A549 (cell line): ENCODE measurements around the gene CLRN1. TPM values are rescaled to one million over a fixed set of nuclear protein-coding genes. Genes with fewer than 3 reads are reported as not detected.

Experiments
- ATAC-seq, 2 experiments: fragments of 200-7000 bp in 1 of 2; fragments of >200 bp in 1 of 2; cut with Nextera tagmentation in 1 of 2; cut with Tn5 transposase in 1 of 2; 3 replicates each; pipeline versions ENCODE4 v1.8.0 to v1.9.1; 2018 to 2020; ENCODE audit warnings: mild to moderate bottlenecking in 1 of 2, moderate library complexity in 1 of 2
- CTCF ChIA-PET: fragments of 300-600 bp; sonication (Branson Sonifier 250); formaldehyde crosslinking; extraction: SDS; loops from one replicate; lab custom pipeline; 2021; ENCODE audit warnings: antibody characterized with exemption, inconsistent platforms; lab: Yijun Ruan, JAX
- POLR2A ChIA-PET: fragments of 350-600 bp; formaldehyde crosslinking; extraction: SDS; loops from one replicate; lab custom pipeline; 2021; ENCODE audit warnings: antibody characterized with exemption, inconsistent platforms; lab: Yijun Ruan, JAX
- DNase-seq, 2 experiments: peaks; one replicate each; pipeline versions ENCODE4 v3.0.0 to v3.0.0-alpha.2; 2011 to 2016; ENCODE audit warnings: low read depth in 1 of 2, low spot score in 1 of 2
- FAIRE-seq: peaks from 2 replicates; lab custom pipeline; 2011; peaks lifted over from hg19 to GRCh38; lab: Jason Lieb, UNC
- H3K27ac ChIP-seq, 2 experiments: fragments of >200 bp; sonication (Bioruptor Twin); formaldehyde crosslinking; 3 replicates each; pipeline ENCODE4 v1.5.1; 2016 to 2017
- H3K4me1 ChIP-seq: fragments of >200 bp; sonication (Bioruptor Twin); formaldehyde crosslinking; 3 replicates; pipeline ENCODE4 v1.6.1; 2016
- H3K4me2 ChIP-seq: fragments of >200 bp; sonication (Bioruptor Twin); formaldehyde crosslinking; 3 replicates; pipeline ENCODE4 v1.6.1; 2016
- H3K4me3 ChIP-seq: fragments of >200 bp; sonication (Bioruptor Twin); formaldehyde crosslinking; 3 replicates; pipeline ENCODE4 v1.5.1; 2016
- H3K9me3 ChIP-seq: fragments of >200 bp; sonication (Bioruptor Twin); formaldehyde crosslinking; 3 replicates; pipeline ENCODE4 v1.6.1; 2016
- CHD2 ChIP-seq: fragments of 150-350 bp; IDR thresholded peaks from 2 replicates; pipeline ENCODE4 v1.6.1; 2014; ENCODE audit warnings: low read length; ENCODE audit not compliant: partially characterized antibody
- CHD4 ChIP-seq: fragments of 200-600 bp; sonication (generic); IDR thresholded peaks from 2 replicates; pipeline ENCODE4 v1.6.1; 2016; ENCODE audit warnings: antibody characterized with exemption, mild to moderate bottlenecking, borderline replicate concordance
- EHF ChIP-seq: fragments of 250-450 bp; sonication (Bioruptor Pico); IDR thresholded peaks from 2 replicates; pipeline ENCODE4 v1.5.0; 2020; ENCODE audit warnings: mild to moderate bottlenecking
- EHMT2 ChIP-seq: fragments of 200-600 bp; sonication (generic); IDR thresholded peaks from 2 replicates; pipeline ENCODE4 v1.6.1; 2016; ENCODE audit warnings: antibody characterized with exemption, low read depth, mild to moderate bottlenecking, moderate library complexity
- EP300 ChIP-seq, 2 experiments: fragments of >200 bp; sonication (Bioruptor Twin); formaldehyde crosslinking; IDR thresholded peaks; 2 replicates in 1 of 2; 3 replicates in 1 of 2; pipeline ENCODE4 v1.6.1; 2016 to 2017
- ESRRA ChIP-seq: fragments of 150-350 bp; IDR thresholded peaks from 2 replicates; pipeline ENCODE4 v1.6.1; 2014; ENCODE audit warnings: mild to moderate bottlenecking, low read length, borderline replicate concordance
- FOSB ChIP-seq: fragments of 250-450 bp; sonication (Bioruptor Pico); IDR thresholded peaks from 2 replicates; pipeline ENCODE4 v1.5.0; 2020; ENCODE audit warnings: mild to moderate bottlenecking, moderate library complexity
- FOXS1 ChIP-seq: fragments of 250-450 bp; sonication (Bioruptor Pico); IDR thresholded peaks from 2 replicates; pipeline ENCODE4 v1.5.0; 2020; ENCODE audit warnings: mild to moderate bottlenecking, moderate library complexity
- GATA3 ChIP-seq: IDR thresholded peaks from 2 replicates; pipeline ENCODE4 v1.6.1; 2012; ENCODE audit warnings: borderline replicate concordance
- HDAC2 ChIP-seq: fragments of 200-600 bp; sonication (generic); IDR thresholded peaks from 2 replicates; pipeline ENCODE4 v1.6.1; 2016
- HEYL ChIP-seq: fragments of 250-450 bp; sonication (Bioruptor Pico); IDR thresholded peaks from 2 replicates; pipeline ENCODE4 v1.8.0; 2021; ENCODE audit warnings: mild to moderate bottlenecking, moderate library complexity
- HOXA7 ChIP-seq: fragments of 250-450 bp; sonication (Bioruptor Pico); IDR thresholded peaks from 2 replicates; pipeline ENCODE4 v1.5.0; 2020; ENCODE audit warnings: mild to moderate bottlenecking, moderate library complexity
- HOXB13 ChIP-seq: fragments of 250-450 bp; sonication (Bioruptor Pico); IDR thresholded peaks from 2 replicates; pipeline ENCODE4 v1.5.0; 2020; ENCODE audit warnings: low read depth, mild to moderate bottlenecking, moderate library complexity
- JUN ChIP-seq, 2 experiments: fragments of >200 bp; sonication (Bioruptor Twin); formaldehyde crosslinking; IDR thresholded peaks; 2 replicates in 1 of 2; 3 replicates in 1 of 2; pipeline ENCODE4 v1.6.1; 2016 to 2017
- JUNB ChIP-seq: fragments of >200 bp; sonication (Bioruptor Twin); formaldehyde crosslinking; IDR thresholded peaks from 2 replicates; pipeline ENCODE4 v1.6.1; 2016
- KDM1A ChIP-seq: fragments of 200-600 bp; sonication (generic); IDR thresholded peaks from 2 replicates; pipeline ENCODE4 v1.6.1; 2016; ENCODE audit warnings: low read depth, mild to moderate bottlenecking
- MAFK ChIP-seq: fragments of 450-650 bp; IDR thresholded peaks from 2 replicates; pipeline ENCODE4 v1.6.1; 2014; ENCODE audit not compliant: partially characterized antibody
- MAZ ChIP-seq: fragments of 150-350 bp; IDR thresholded peaks from 2 replicates; pipeline ENCODE4 v1.6.1; 2014; ENCODE audit warnings: antibody characterized with exemption, low read depth, low read length, borderline replicate concordance
- NPAS2 ChIP-seq: fragments of 250-450 bp; sonication (Bioruptor Pico); IDR thresholded peaks from 2 replicates; pipeline ENCODE4 v1.8.0; 2022; ENCODE audit warnings: mild to moderate bottlenecking, moderate library complexity, borderline replicate concordance
- PHF8 ChIP-seq: fragments of 200-600 bp; sonication (generic); IDR thresholded peaks from 2 replicates; pipeline ENCODE4 v1.6.1; 2016; ENCODE audit warnings: low read depth, mild to moderate bottlenecking, antibody characterized with exemption, moderate library complexity, borderline replicate concordance
- POLR2A ChIP-seq: IDR thresholded peaks from 2 replicates; pipeline ENCODE4 v1.6.1; 2012; ENCODE audit warnings: mild to moderate bottlenecking, low read length
- POLR2AphosphoS2 ChIP-seq: conservative IDR thresholded peaks from 2 replicates; pipeline ENCODE4 v1.6.1; 2012; ENCODE audit warnings: low read length, improper control_type of control experiment, inconsistent platforms
- RAD21 ChIP-seq, 2 experiments: fragments of >200 bp in 1 of 2; sonication (Bioruptor Twin) in 1 of 2; formaldehyde crosslinking in 1 of 2; IDR thresholded peaks in 1 of 2; conservative IDR thresholded peaks in 1 of 2; 2 replicates in 1 of 2; 3 replicates in 1 of 2; pipeline ENCODE4 v1.6.1; 2012 to 2018; ENCODE audit warnings: inconsistent platforms in 1 of 2
- SMC3 ChIP-seq: fragments of >200 bp; sonication (Bioruptor Twin); formaldehyde crosslinking; IDR thresholded peaks from 3 replicates; pipeline ENCODE4 v1.6.1; 2018; ENCODE audit warnings: inconsistent platforms
- SREBF2 ChIP-seq: fragments of 450-650 bp; IDR thresholded peaks from 2 replicates; pipeline ENCODE4 v1.6.1; 2014; ENCODE audit warnings: mild to moderate bottlenecking, moderate library complexity
- TFCP2L1 ChIP-seq: fragments of 250-450 bp; sonication (Bioruptor Pico); IDR thresholded peaks from 2 replicates; pipeline ENCODE4 v1.5.0; 2021; ENCODE audit warnings: mild to moderate bottlenecking
- ZNF302 ChIP-seq: fragments of 250-450 bp; sonication (Bioruptor Pico); IDR thresholded peaks from 2 replicates; pipeline ENCODE4 v1.9.0; 2021; ENCODE audit warnings: inconsistent platforms, mild to moderate bottlenecking, moderate library complexity
- ZSCAN20 ChIP-seq: fragments of 250-450 bp; sonication (Bioruptor Pico); IDR thresholded peaks from 2 replicates; pipeline ENCODE4 v1.8.0; 2022; ENCODE audit warnings: mild to moderate bottlenecking, moderate library complexity
- WGBS: methylation state at CpG from one replicate; pipeline ENCODE4 v1.1.6; 2017; ENCODE audit errors: missing lambda C conversion rate; 5-methylcytosine and 5-hydroxymethylcytosine counted together
- polyA plus RNA-seq, 4 experiments: library from polyadenylated mRNA; depleted of rRNA in 3 of 4; stranded (reverse); fragments of >200 nt; fragmentation: RNase III in 1 of 4; extraction: RNeasy Plus Mini Kit Qiagen cat#74134 plus additional on column Dnase treatment in 1 of 4; gene quantifications; 2 replicates in 3 of 4; 3 replicates in 1 of 4; pipeline ENCODE4 v1.2.3, GENCODE V29; 2011 to 2017
- TF ChIP-seq, protein P1 (sequence below): fragments of >200 bp; sonication (Bioruptor Twin); formaldehyde crosslinking; IDR thresholded peaks from 3 replicates; pipeline ENCODE4 v1.5.1; 2016
- TF ChIP-seq, protein P2 (sequence below): fragments of 200-600 bp; sonication (generic); IDR thresholded peaks from 2 replicates; pipeline ENCODE4 v1.6.1; 2016; ENCODE audit warnings: antibody characterized with exemption, mild to moderate bottlenecking, moderate library complexity
- TF ChIP-seq, protein P3 (sequence below): IDR thresholded peaks from 2 replicates; pipeline ENCODE4 v1.6.1; 2012
- TF ChIP-seq, protein P4 (sequence below): fragments of 250-450 bp; sonication (Bioruptor Pico); IDR thresholded peaks from 2 replicates; pipeline ENCODE4 v1.5.0; 2020; ENCODE audit warnings: low read depth, mild to moderate bottlenecking, moderate library complexity
- TF ChIP-seq, protein P5 (sequence below): fragments of 150-350 bp; IDR thresholded peaks from 2 replicates; pipeline ENCODE4 v1.6.1; 2014; ENCODE audit warnings: low read depth, mild to moderate bottlenecking, low read length

CLRN1 gene
- polyA plus RNA-seq, 2 of the 4 experiments (the other 2 are of a cell fraction), result not detected

DNA sequence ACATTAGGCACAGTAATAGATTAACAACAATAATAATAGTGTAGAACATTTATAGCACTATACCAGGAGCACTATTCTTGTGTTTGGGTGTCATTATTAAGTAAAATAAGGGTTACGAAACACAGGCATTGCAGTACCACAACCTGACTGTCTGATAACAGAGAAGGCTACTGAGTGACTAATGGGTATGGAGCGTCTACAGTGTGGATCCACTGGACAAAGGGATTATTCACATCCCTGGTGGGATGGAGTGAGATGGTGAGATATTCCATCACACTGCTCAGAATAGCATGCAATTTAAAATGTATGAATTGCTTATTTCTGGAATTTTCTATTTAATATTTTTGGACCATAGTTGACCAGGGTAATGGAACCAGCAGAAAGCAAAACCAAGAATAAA lies 85.5 kb downstream of the CLRN1 start:
- no peak overlapping the region for H3K4me3 ChIP-seq
- no peaks in the 10 kb centered on the region for H3K4me1 ChIP-seq
- FAIRE-seq, result no peak
- no peak for DNase-seq
- no peak overlapping the region for H3K27ac ChIP-seq
- ChIA-PET CTCF (interaction anchor here (1.0 kb wide), 1 partner anchor 166 kb away, joined by 3 read pairs; no protein-coding TSS in a partner anchor), POLR2A (no interaction called here)
- no peak overlapping the region for H3K4me2 ChIP-seq
- WGBS, result 67% methylated on average over 2 of the region's 2 CpGs
- TF ChIP-seq, protein P1, sequence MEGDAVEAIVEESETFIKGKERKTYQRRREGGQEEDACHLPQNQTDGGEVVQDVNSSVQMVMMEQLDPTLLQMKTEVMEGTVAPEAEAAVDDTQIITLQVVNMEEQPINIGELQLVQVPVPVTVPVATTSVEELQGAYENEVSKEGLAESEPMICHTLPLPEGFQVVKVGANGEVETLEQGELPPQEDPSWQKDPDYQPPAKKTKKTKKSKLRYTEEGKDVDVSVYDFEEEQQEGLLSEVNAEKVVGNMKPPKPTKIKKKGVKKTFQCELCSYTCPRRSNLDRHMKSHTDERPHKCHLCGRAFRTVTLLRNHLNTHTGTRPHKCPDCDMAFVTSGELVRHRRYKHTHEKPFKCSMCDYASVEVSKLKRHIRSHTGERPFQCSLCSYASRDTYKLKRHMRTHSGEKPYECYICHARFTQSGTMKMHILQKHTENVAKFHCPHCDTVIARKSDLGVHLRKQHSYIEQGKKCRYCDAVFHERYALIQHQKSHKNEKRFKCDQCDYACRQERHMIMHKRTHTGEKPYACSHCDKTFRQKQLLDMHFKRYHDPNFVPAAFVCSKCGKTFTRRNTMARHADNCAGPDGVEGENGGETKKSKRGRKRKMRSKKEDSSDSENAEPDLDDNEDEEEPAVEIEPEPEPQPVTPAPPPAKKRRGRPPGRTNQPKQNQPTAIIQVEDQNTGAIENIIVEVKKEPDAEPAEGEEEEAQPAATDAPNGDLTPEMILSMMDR, result no peak
- TF ChIP-seq ZNF302 (no peak), SMC3 (no peak), EP300 (IDR thresholded peaks at IDR 0.05) (no peak), MAFK (no peak), HDAC2 (no peak), ESRRA (no peak), FOSB (CRISPR knock-in tag) (no peak), NPAS2 (CRISPR knock-in tag) (no peak), KDM1A (no peak), SREBF2 (no peak), HEYL (no peak), EHF (CRISPR knock-in tag) (no peak), ZSCAN20 (CRISPR knock-in tag) (no peak), MAZ (no peak), JUNB (no peak), CHD4 (no peak)
- TF ChIP-seq, protein P2, sequence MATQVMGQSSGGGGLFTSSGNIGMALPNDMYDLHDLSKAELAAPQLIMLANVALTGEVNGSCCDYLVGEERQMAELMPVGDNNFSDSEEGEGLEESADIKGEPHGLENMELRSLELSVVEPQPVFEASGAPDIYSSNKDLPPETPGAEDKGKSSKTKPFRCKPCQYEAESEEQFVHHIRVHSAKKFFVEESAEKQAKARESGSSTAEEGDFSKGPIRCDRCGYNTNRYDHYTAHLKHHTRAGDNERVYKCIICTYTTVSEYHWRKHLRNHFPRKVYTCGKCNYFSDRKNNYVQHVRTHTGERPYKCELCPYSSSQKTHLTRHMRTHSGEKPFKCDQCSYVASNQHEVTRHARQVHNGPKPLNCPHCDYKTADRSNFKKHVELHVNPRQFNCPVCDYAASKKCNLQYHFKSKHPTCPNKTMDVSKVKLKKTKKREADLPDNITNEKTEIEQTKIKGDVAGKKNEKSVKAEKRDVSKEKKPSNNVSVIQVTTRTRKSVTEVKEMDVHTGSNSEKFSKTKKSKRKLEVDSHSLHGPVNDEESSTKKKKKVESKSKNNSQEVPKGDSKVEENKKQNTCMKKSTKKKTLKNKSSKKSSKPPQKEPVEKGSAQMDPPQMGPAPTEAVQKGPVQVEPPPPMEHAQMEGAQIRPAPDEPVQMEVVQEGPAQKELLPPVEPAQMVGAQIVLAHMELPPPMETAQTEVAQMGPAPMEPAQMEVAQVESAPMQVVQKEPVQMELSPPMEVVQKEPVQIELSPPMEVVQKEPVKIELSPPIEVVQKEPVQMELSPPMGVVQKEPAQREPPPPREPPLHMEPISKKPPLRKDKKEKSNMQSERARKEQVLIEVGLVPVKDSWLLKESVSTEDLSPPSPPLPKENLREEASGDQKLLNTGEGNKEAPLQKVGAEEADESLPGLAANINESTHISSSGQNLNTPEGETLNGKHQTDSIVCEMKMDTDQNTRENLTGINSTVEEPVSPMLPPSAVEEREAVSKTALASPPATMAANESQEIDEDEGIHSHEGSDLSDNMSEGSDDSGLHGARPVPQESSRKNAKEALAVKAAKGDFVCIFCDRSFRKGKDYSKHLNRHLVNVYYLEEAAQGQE, result no peak
- TF ChIP-seq, protein P3, sequence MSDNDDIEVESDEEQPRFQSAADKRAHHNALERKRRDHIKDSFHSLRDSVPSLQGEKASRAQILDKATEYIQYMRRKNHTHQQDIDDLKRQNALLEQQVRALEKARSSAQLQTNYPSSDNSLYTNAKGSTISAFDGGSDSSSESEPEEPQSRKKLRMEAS, result no peak
- no peak for ATAC-seq
- H3K9me3 ChIP-seq, result no peaks in the 10 kb centered on the region

DNA sequence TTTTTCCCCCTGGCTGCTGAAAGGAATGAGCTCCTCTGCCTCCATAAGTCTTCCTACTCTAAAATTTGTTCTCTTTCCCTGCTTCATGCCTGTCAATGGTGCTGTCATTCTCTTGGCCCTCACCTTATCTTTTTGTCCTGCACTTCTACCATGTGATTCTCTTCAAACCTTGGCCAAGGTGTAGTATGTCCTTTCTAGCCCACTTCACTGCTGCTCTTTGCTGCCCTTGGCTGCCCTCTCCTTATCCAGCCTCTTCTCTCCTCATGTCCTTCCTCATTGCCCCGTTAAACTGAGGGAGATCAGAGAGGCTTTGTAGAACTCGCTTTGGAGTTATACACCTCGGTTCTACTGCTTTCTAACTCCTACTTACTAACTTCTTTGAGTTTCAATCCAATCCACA lies 87.0 kb downstream of the CLRN1 start:
- Histone ChIP-seq H3K9me3 (no peaks in the 10 kb centered on the region), H3K27ac (no peak overlapping the region), H3K4me1 (no peaks in the 10 kb centered on the region), H3K4me2 (no peak overlapping the region), H3K4me3 (no peak overlapping the region)
- 5% methylated on average over 3 of the region's 3 CpGs for WGBS
- DNase-seq (no peak), ATAC-seq (no peak), FAIRE-seq (no peak)
- no peak for TF ChIP-seq EHF (CRISPR knock-in tag)
- TF ChIP-seq HOXB13 (CRISPR knock-in tag), result no peak
- TF ChIP-seq, protein P4, sequence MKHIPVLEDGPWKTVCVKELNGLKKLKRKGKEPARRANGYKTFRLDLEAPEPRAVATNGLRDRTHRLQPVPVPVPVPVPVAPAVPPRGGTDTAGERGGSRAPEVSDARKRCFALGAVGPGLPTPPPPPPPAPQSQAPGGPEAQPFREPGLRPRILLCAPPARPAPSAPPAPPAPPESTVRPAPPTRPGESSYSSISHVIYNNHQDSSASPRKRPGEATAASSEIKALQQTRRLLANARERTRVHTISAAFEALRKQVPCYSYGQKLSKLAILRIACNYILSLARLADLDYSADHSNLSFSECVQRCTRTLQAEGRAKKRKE, result no peak
- no peak for TF ChIP-seq EHMT2
- TF ChIP-seq FOXS1 (CRISPR knock-in tag), result no peak
- no peak for TF ChIP-seq POLR2AphosphoS2
- no peak for TF ChIP-seq POLR2A
- TF ChIP-seq JUN (IDR thresholded peaks at IDR 0.05), result no peak
- TF ChIP-seq ESRRA, result no peak
- no peak for TF ChIP-seq TFCP2L1 (CRISPR knock-in tag)
- no peak for TF ChIP-seq GATA3
- no peak for TF ChIP-seq HOXA7 (CRISPR knock-in tag)
- TF ChIP-seq RAD21 (conservative IDR thresholded peaks at IDR 0.05 in 1 of 2, IDR thresholded peaks at IDR 0.05 in 1 of 2), result no peak
- TF ChIP-seq CHD2, result no peak
- TF ChIP-seq, protein P5, sequence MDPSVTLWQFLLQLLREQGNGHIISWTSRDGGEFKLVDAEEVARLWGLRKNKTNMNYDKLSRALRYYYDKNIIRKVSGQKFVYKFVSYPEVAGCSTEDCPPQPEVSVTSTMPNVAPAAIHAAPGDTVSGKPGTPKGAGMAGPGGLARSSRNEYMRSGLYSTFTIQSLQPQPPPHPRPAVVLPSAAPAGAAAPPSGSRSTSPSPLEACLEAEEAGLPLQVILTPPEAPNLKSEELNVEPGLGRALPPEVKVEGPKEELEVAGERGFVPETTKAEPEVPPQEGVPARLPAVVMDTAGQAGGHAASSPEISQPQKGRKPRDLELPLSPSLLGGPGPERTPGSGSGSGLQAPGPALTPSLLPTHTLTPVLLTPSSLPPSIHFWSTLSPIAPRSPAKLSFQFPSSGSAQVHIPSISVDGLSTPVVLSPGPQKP, result no peak
- TF ChIP-seq PHF8, result no peak
- TF ChIP-seq SMC3, result no peak
- CTCF ChIA-PET, result no interaction called here
- POLR2A ChIA-PET, result no interaction called here
